Vagina (tissue), 2 donors: ENCODE measurements around the gene P2RY13.

Experiments
- POLR2A ChIP-seq, 2 donors: fragments of 450-650 bp; IDR thresholded peaks; one replicate each; pipeline ENCODE4 v1.6.1; 2017; ENCODE audit warnings: antibody characterized with exemption in 2 of 2, mild to moderate bottlenecking in 2 of 2, moderate library complexity in 2 of 2
- POLR2AphosphoS5 ChIP-seq, 2 donors: sonication (generic); formaldehyde crosslinking; IDR thresholded peaks; one replicate each; pipeline ENCODE4 v1.9.0; 2017; ENCODE audit warnings: antibody characterized with exemption in 2 of 2, mild to moderate bottlenecking in 2 of 2, low read depth in 1 of 2; ENCODE audit not compliant: insufficient read depth in 1 of 2
- TF ChIP-seq, protein P1 (sequence below), 3 experiments: fragments of 450-650 bp in 2 of 3; fragments of 200-600 bp in 1 of 3; sonication (generic) in 1 of 3; IDR thresholded peaks; one replicate each; pipeline ENCODE4 v1.5.1; 2017 to 2019; ENCODE audit warnings: antibody characterized with exemption in 3 of 3, mild to moderate bottlenecking in 2 of 3, moderate library complexity in 2 of 3

DNA sequence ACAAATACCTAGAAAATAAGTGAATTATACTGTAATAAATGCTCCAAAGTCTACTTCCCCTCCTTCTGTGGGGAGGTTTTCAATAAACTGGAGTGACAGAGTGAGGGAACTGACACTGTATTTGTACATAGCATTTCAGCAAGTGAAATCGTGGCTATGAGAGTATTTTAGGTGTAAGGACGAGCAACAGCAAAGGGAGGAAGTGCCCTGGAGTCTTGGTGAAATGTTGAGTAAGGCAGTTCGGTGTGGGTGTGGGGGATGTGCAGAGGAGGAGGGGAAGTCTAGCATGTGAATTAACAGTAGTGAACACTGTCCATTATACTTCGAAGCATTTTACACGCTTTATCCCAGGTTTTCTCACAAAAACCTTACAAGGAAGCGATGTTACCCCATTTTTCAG lies 18.1 kb upstream of the P2RY13 start:
- TF ChIP-seq POLR2A (IDR thresholded peaks at IDR 0.05) (no peak), POLR2AphosphoS5 (IDR thresholded peaks at IDR 0.05; ENCODE audit: insufficient read depth in 1 of 2, low read depth in 1 of 2) (no peak)
- TF ChIP-seq, protein P1, sequence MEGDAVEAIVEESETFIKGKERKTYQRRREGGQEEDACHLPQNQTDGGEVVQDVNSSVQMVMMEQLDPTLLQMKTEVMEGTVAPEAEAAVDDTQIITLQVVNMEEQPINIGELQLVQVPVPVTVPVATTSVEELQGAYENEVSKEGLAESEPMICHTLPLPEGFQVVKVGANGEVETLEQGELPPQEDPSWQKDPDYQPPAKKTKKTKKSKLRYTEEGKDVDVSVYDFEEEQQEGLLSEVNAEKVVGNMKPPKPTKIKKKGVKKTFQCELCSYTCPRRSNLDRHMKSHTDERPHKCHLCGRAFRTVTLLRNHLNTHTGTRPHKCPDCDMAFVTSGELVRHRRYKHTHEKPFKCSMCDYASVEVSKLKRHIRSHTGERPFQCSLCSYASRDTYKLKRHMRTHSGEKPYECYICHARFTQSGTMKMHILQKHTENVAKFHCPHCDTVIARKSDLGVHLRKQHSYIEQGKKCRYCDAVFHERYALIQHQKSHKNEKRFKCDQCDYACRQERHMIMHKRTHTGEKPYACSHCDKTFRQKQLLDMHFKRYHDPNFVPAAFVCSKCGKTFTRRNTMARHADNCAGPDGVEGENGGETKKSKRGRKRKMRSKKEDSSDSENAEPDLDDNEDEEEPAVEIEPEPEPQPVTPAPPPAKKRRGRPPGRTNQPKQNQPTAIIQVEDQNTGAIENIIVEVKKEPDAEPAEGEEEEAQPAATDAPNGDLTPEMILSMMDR (IDR thresholded peaks at IDR 0.05) = no peak
